Measurements from ENCODE around the gene SEC31A.
A peak's percentile ranks its signal among the peaks of the same experiment; 100 is the strongest.
"Not testable (repeated sequence)": the region's sequence is repeated elsewhere in the genome, so short reads cannot be mapped to it uniquely, and the experiment has no call there.

SEC31A gene

DNA sequence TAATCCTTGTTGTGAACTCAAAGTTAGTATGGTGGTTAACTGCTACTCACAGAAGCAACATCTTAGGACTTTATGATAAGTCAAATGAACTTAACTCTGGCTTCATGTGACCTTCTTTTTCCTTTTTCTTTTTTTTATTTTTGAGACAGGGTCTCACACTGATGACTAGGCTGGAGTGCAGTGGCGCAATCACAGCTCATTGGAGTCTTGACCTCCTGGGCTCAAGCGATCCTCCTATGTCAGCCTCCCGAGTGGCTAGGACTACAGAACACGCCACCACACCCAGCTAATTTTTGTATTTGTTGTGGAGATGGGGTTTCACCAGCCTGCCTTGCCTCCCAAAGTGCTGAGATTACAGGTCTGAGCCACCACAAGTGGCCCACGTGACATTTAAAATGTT lies 22.4 kb downstream of the SEC31A start:
- no peak for DNase-seq (ENCODE audit: low spot score)
- TF ChIP-seq, protein P1, sequence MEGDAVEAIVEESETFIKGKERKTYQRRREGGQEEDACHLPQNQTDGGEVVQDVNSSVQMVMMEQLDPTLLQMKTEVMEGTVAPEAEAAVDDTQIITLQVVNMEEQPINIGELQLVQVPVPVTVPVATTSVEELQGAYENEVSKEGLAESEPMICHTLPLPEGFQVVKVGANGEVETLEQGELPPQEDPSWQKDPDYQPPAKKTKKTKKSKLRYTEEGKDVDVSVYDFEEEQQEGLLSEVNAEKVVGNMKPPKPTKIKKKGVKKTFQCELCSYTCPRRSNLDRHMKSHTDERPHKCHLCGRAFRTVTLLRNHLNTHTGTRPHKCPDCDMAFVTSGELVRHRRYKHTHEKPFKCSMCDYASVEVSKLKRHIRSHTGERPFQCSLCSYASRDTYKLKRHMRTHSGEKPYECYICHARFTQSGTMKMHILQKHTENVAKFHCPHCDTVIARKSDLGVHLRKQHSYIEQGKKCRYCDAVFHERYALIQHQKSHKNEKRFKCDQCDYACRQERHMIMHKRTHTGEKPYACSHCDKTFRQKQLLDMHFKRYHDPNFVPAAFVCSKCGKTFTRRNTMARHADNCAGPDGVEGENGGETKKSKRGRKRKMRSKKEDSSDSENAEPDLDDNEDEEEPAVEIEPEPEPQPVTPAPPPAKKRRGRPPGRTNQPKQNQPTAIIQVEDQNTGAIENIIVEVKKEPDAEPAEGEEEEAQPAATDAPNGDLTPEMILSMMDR (IDR thresholded peaks at IDR 0.05): no peak
- Histone ChIP-seq H3K4me3 (no peak overlapping the region), H3K27ac (no peak overlapping the region)

DNA sequence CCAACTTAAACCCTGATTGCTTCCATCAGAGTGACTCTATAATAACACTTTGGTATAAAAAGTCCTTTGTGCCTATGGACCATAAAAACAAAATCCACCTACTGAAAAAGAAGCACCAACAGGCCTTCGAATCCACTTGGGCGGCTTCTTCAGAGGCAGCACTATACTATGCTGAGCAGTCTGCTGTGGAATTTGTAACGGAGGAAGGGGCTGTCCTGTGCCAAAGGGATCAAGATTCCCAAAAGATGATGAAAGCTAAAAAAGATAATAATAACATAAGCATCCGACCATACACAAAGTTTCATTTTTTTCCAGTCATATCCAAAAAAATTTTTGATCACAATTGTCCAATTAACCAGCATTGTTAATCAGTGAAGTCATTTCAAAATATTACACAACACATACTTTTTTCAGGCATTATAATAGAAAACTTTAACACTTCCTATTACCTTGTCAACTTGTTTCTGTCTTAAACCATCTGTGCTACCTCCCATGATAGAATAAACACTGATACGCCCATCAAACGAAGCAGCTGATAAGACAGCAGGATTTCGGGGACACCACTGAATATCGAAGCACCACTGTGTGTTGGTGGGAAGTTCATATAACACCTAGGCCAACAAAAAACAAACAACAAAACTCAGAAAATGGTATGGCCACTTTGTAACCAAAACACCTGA lies 24.1 kb downstream of the SEC31A start:
- DNase-seq (ENCODE audit: low spot score): no peak
- H3K27ac ChIP-seq: peak overlapping the region; percentile 37 to 81
- H3K4me3 ChIP-seq: no peak overlapping the region
- TF ChIP-seq, protein P1 (IDR thresholded peaks at IDR 0.05): no peak

DNA sequence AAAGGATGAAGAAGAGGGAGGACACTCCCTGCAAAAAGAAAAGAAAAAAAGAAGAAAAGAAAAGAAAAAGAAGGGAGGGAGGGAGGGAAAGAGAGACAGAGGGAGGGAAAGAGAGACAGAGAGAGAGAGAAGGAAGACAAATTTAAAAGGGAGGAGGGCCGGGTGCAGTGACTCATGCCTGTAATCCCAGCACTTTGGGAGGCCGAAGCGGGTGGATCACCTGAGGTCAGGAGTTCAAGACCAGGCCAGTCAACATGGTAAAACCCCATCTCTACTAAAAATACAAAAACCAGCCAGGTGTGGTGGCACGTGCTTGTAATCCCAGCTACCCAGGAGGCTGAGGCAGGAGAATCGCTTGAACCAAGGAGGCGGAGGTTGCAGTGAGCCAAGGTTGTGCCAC lies 24.9 kb downstream of the SEC31A start:
- DNase-seq (ENCODE audit: low spot score): not testable (repeated sequence)
- peak overlapping the region; percentile 37 to 81 for H3K27ac ChIP-seq

GRCh38 chr4:82865592-82865991 lies 25.4 kb downstream of the SEC31A start:
- Histone ChIP-seq H3K4me3 (no peak overlapping the region), H3K27ac (peak overlapping the region in 1 of 2 donors; percentile 37)
- no peak for DNase-seq (ENCODE audit: low spot score)
- TF ChIP-seq, protein P1 (IDR thresholded peaks at IDR 0.05): no peak

More for the DNA sequence above, 24.9 kb downstream of the SEC31A start:
- not testable (repeated sequence) for H3K4me3 ChIP-seq

DNA sequence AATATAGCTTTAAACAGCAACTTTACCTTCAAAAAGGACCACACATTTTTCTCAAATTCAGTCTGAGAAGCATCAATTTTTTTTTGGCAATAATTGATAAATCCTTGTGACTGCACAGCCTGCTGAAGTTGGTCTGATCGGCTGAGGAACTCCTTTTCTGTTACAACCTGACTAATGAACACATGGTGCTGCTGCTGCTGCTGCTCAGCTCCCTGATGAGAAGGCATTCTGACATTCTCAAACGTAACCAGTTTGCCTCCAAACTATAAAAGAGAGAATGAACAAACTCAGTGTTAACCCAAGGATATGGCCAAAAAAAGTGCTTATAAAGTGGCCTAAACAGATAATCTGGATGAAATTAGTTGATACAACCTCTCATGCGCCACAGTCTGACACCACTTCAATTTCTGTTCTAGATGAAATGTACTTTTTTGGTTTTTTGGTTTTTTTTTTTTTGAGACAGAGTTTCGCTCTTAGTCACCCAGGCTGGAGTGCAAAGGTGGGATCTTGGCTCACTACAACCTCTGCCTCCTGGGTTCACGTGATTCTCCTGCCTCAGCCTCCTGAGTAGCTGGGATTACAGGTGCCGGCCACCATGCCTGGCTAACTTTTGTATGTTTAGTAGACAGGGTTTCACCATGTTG lies 26.5 kb downstream of the SEC31A start:
- no peak for DNase-seq (ENCODE audit: low spot score)
- peak overlapping the region in 1 of 2 donors; percentile 31 for H3K27ac ChIP-seq
- TF ChIP-seq, protein P1 (IDR thresholded peaks at IDR 0.05): no peak
- H3K4me3 ChIP-seq: no peak overlapping the region

DNA sequence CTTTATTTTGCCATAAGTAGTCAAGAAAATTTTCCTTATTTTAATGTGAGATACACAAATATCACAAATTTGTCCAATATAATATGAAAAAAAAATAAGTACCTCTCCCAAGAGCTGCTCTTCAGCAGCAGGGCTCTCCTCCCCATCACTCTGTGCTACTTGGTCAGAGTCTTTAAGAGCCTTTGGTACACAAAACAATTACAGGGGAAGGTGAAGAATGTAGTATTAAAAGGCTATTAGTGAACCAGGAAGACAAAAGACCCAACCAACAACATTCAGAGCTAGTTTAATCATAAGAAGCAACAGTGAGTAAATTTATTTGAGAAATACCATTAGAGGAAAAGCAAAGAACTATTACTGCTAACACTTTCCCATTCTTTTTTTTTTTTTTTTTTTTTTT lies 29.4 kb downstream of the SEC31A start:
- Histone ChIP-seq H3K27ac (no peak overlapping the region), H3K4me3 (no peak overlapping the region)
- TF ChIP-seq, protein P1 (IDR thresholded peaks at IDR 0.05): no peak
- DNase-seq (ENCODE audit: low spot score): no peak

DNA sequence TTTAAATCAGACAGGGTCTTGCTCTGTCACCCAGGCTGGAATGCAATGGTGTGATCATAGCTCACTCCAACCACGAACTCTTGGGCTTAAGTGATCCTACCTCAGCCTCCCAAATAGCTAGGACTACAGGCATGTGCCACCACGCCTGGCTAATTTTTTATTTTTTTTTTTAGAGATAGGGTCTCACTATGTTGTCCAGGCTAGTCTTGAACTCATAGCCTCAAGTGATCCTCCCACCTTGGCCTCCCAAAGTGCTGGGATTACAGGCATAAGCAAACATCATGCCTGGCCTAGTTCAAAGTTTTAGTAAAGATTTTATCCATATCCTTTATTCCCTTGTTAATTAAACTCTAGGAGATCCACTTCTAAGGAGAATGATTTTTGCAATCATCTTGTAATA lies 30.5 kb downstream of the SEC31A start:
- not testable (repeated sequence) for H3K27ac ChIP-seq; DNase-seq (ENCODE audit: low spot score); H3K4me3 ChIP-seq

DNA sequence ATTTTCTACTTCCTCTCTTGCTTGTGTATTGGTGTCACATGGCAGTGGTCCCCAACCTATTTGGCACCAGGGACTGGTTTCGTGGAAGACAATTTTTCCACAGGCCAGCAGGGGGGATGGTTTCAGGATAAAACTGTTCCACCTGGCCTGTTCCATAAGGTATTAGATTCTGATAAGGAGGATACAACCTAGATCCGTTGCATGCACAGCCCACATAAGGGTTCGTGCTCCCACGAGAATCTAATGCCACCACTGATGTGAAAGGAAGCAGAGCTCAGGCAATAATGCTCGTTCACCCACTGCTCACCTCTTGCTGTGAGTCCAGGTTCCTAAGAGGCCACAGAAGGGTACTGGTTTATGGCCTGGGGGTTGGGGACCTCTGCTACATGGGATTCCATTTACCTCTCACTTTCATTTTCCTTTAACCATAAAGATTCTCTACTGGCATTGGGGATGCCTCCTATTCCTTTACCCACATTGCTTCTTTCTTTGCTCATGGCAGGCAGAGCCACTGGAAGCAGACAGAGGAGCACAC lies 38.1 kb downstream of the SEC31A start:
- TF ChIP-seq, protein P1 (IDR thresholded peaks at IDR 0.05): no peak
- Histone ChIP-seq H3K27ac (no peak overlapping the region), H3K4me3 (no peak overlapping the region)
- DNase-seq (ENCODE audit: low spot score): no peak
